ENCODE results near the gene MBNL2. TPM values are rescaled to one million over a fixed set of nuclear protein-coding genes. Genes with fewer than 3 reads are reported as not detected.

Gene MBNL2
- total RNA-seq, 2 donors from 2014 or later = 106 to 139 TPM

- intact Hi-C loops (cut with DNase I) = loop anchor here in 1 of 2 donors (10.0 kb wide), 1 partner anchor 361 kb away; no protein-coding TSS in a partner anchor
- no peak for DNase-seq (ENCODE audit: low spot score)
Observed at GRCh38 chr13:97243915-97244781, 22.0 kb downstream of the MBNL2 start.

GRCh38 chr13:97245011-97245410 is 22.9 kb downstream of the MBNL2 start:
- intact Hi-C loops (cut with DNase I) = loop anchor here in 1 of 2 donors (10.0 kb wide), 1 partner anchor 360 kb away; no protein-coding TSS in a partner anchor

GRCh38 chr13:97246596-97247158 is 24.5 kb downstream of the MBNL2 start:
- intact Hi-C loops (cut with DNase I) = loop anchor here in 1 of 2 donors (10.0 kb wide), 1 partner anchor 358 kb away; no protein-coding TSS in a partner anchor
- no peak for DNase-seq (ENCODE audit: low spot score)

More at GRCh38 chr13:97245011-97245410, 22.9 kb downstream of the MBNL2 start:
- DNase-seq (ENCODE audit: low spot score) = no peak

- intact Hi-C loops (cut with DNase I) = loop anchor here in 1 of 2 donors (10.0 kb wide), 1 partner anchor 357 kb away; no protein-coding TSS in a partner anchor
- DNase-seq (ENCODE audit: low spot score) = no peak
Observed at GRCh38 chr13:97248243-97248642, 26.1 kb downstream of the MBNL2 start.

GRCh38 chr13:97249093-97249795 is 27.1 kb downstream of the MBNL2 start:
- no peak for DNase-seq (ENCODE audit: low spot score)
- intact Hi-C loops (cut with DNase I) = loop anchor here in 1 of 2 donors (10.0 kb wide), 1 partner anchor 356 kb away; no protein-coding TSS in a partner anchor

- intact Hi-C loops (cut with DNase I) = loop anchor here in 1 of 2 donors (10.0 kb wide), 1 partner anchor 355 kb away; no protein-coding TSS in a partner anchor
Observed at GRCh38 chr13:97249796-97250495, 27.8 kb downstream of the MBNL2 start.

GRCh38 chr13:97250560-97250959 is 28.4 kb downstream of the MBNL2 start:
- DNase-seq (ENCODE audit: low spot score) = no peak
- intact Hi-C loops (cut with DNase I) = no loop called here

More at GRCh38 chr13:97249796-97250495, 27.8 kb downstream of the MBNL2 start:
- DNase-seq (ENCODE audit: low spot score) = no peak

GRCh38 chr13:97252735-97253134 is 30.6 kb downstream of the MBNL2 start:
- no peak for DNase-seq (ENCODE audit: low spot score)
- intact Hi-C loops (cut with DNase I) = no loop called here

- DNase-seq (ENCODE audit: low spot score) = no peak
- intact Hi-C loops (cut with DNase I) = no loop called here
Observed at GRCh38 chr13:97253581-97254293, 31.6 kb downstream of the MBNL2 start.

GRCh38 chr13:97254816-97255215 is 32.7 kb downstream of the MBNL2 start:
- intact Hi-C loops (cut with DNase I) = no loop called here
- no peak for DNase-seq (ENCODE audit: low spot score)

GRCh38 chr13:97255515-97256021 is 33.4 kb downstream of the MBNL2 start:
- no peak for DNase-seq (ENCODE audit: low spot score)
- intact Hi-C loops (cut with DNase I) = no loop called here

GRCh38 chr13:97256343-97256783 is 34.2 kb downstream of the MBNL2 start:
- intact Hi-C loops (cut with DNase I) = no loop called here
- DNase-seq (ENCODE audit: low spot score) = no peak

- intact Hi-C loops (cut with DNase I) = no loop called here
- no peak for DNase-seq (ENCODE audit: low spot score)
Observed at GRCh38 chr13:97257228-97257755, 35.2 kb downstream of the MBNL2 start.

GRCh38 chr13:97257800-97258799 is 36.0 kb downstream of the MBNL2 start:
- intact Hi-C loops (cut with DNase I) = no loop called here
- peak; percentile 93 for DNase-seq (ENCODE audit: low spot score)

- DNase-seq (ENCODE audit: low spot score) = no peak
- intact Hi-C loops (cut with DNase I) = no loop called here
Observed at GRCh38 chr13:97258801-97259200, 36.7 kb downstream of the MBNL2 start.

GRCh38 chr13:97259410-97259797 is 37.3 kb downstream of the MBNL2 start:
- intact Hi-C loops (cut with DNase I) = no loop called here
- no peak for DNase-seq (ENCODE audit: low spot score)

Measured in posterior vena cava (tissue), 2 donors.